HG03575 (cell line): ENCODE measurements around the gene PMAIP1.

ENCODE experiments used
- ATAC-seq: cut with Tn5 transposase; IDR thresholded peaks from one replicate; pipeline ENCODE4 v1.9.1; 2021; ENCODE audit not compliant: unreplicated experiment, insufficient number of reproducible peaks, low FRiP score; ENCODE audit errors: extremely low read depth

PMAIP1 gene

DNA sequence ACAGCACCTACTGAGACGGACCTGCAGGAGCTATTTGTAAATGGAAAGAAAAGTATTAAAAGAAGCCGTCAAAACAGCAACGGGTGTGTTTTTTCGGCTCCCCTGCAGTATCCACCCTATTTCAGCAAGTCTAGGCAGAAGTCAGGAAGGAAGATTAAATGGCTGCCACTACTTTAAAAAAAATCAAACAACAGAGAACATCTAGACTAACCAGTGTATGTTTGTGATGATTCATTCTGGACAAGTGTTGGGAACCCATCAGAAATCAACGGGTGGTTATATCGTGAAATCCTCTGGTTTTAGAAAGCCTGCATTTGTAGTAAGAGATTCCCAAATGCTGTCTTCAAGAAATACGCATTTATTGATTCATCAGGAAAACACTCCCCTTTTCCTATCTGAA, 9.0 kb downstream of the PMAIP1 start:
- no peak for ATAC-seq

DNA sequence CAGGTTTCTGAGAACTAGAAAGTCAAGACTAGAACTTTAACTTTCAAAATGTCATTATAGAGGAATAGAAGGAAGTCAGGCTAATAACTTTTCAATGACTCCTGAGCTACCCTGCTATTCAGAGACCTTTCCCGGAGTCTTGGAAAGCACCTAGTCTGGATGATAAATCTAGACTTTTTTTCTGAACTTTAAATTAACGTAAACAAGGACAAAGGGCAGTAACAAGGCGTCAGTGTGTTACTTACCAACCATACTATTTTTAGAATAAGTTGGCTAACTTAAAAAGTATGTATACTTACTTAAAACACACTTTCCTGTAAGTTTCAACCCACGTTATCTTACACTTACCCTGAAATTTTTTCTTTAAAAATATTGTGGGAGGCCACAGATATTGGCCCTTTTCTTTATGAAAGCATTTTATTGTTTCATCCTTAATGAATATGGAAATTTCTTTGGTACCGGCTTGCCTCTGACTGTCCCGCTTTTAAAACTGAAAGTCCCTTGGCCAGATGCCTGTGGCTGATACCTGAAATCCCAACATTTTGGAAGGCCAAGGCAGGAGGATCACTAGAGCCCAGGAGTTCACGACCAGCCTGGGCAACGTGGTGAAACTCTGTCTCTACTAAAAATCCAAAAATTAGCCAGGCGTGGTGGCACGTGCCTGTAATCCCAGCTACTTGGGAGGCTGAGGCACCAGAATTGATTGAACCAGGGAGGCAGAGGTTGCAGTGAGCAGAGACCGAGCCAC, 9.7 kb downstream of the PMAIP1 start:
- ATAC-seq = no peak

DNA sequence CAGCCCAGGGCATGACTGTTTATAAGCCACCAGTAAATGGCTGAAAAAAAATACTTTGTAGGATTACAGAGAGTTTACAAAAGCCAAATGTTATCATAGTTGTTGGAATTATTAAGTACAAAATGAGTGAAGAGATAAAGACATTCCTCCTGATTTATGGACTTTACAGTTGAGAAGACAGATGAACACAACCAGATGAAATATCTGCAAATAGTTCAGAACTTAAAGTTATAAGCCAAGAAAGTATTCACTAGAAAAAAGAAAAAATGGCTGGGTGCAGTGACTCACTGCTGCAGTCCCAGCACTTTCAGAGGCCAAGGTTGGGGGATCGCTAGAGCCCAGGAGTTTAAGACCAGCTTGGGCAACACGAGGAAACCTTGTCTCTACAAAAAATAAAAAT, 11.2 kb downstream of the PMAIP1 start:
- ATAC-seq = no peak

- ATAC-seq = no peak
Measured at GRCh38 chr18:59911600-59911999, 11.8 kb downstream of the PMAIP1 start.

- ATAC-seq = no peak
Measured at GRCh38 chr18:59912007-59912550, 12.3 kb downstream of the PMAIP1 start.

DNA sequence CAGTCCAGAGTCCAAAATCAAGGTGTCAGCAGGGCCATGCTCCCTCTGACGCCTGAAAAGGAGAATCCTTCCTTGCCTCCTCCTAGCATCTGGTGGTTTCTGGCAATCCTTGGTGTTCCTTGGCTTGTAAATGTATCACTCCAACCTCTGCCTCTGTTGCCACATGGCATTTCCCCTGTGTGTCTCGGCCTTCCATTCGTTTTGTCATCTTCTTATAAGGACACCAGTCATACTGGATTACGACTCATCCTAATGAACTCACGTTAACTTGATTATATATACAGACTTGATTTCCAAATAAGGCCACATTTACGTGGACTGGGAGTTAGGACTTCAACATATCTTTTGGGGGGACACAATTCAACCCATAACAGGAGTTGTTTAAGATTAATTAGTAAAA, 15.8 kb downstream of the PMAIP1 start:
- ATAC-seq = no peak

DNA sequence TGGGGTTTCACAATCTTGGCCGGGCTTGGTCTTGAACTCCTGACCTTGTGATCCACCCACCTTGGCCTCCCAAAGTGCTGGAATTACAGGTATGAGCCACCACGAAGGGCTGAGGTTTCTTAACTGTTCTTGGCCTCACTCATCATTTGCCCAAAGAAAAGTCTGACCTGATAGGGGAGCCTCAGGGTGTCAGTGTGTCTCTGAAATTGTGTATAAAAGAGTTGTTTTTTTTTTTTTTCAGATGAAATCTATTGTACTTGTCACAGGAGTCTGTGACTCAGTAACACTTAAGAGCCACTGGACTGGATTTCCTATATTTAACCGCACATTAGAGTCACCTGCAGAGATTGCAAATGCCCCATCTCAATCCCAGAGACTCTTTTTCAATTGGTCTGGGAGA, 16.9 kb downstream of the PMAIP1 start:
- ATAC-seq = no peak

GRCh38 chr18:59917422-59917821, 17.6 kb downstream of the PMAIP1 start:
- no peak for ATAC-seq

GRCh38 chr18:59918320-59918755, 18.5 kb downstream of the PMAIP1 start:
- peak; percentile 40 for ATAC-seq

GRCh38 chr18:59918997-59919396, 19.2 kb downstream of the PMAIP1 start:
- no peak for ATAC-seq

DNA sequence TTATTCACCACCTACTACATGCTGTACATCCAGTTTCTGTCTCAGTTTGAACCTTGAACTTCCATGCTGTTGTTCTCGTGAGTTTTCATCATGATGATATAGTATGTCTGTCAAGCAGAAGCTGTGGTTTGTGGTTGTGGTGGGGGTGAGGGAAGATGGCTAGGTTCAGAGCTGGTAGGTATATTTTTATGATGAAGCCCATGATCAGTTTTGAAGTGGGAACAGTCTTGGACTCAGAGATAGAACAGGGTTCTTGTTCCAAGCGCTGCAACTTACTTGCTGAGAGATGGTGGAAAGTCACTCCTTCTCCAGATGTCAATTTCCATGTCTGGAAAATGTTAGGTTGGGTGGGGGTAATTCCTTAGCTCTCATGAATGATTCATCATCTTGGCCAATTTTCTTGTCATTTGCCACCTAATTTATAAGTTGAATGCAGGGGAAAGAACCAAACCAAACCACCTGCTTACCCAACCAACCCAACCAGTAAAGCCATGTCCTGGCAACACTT, 21.6 kb downstream of the PMAIP1 start:
- no peak for ATAC-seq

- no peak for ATAC-seq
Measured at GRCh38 chr18:59923539-59924196, 23.9 kb downstream of the PMAIP1 start.

DNA sequence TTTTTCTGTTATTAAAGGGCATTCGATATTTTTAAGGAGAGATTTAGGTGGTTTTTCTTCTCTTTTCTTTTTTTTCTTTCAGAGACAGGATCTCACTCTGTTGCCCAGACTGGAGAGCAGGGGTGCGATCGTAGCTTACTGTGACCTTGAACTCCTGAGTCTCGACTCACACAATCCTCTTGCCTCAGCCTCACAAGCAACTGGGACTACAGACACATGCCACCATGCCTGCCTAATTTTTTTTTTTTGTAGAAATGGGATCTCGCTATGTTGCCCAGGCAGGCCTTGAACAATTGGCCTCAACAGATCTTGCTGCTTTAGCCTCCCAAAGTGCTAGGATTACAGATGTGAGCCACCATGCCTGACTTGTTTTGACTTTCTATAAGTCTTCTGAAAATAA, 26.3 kb downstream of the PMAIP1 start:
- ATAC-seq = no peak

DNA sequence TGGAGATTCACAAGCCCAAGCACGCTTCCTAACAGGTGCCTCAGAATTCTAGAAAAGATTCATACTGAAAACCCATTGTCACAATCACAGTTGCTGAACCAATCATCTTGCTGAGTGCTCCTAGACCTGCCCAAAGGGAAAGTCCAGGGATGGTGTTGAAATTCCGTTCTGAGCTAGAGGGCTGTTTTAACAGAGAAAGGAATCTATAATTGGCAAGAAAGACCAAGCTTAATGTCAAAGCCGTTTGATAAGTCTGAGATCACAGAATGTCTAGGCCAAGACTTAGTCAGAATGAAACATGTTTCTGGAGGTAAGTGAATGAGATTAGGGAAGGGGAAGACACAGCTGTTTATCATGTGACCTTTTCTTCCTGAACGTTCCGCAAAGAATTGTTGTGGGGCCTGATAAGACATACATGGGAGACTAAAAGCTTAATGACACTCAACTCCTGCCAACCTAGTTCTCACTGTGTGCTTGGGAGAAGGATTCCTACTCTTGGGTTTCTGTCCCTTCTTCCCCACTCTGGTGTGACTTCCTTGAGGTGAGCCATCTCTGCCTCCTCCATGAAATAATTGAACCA, 27.5 kb downstream of the PMAIP1 start:
- peak; percentile 64 for ATAC-seq

DNA sequence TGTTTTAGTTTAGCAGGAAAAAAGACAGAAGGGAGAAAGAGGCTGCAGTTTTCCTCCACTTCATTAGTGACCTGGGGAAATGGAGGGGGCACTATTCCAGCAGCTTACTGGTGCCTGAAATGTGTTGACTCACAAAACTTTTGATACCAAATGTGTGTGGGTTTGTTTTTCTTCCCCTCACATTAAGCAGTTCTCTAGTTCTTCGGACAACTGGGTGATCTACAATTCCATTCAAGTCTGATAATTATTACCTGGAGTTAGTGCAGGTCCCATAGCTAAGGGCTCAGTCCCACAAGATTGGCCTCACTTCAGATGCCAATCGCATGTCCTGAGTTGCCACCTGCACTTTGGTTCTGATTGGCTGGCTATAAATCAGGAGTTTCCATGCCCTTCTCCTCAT, 28.4 kb downstream of the PMAIP1 start:
- ATAC-seq = no peak

- no peak for ATAC-seq
Measured at GRCh38 chr18:59929621-59930295, 30.0 kb downstream of the PMAIP1 start.

GRCh38 chr18:59932401-59932800, 32.6 kb downstream of the PMAIP1 start:
- ATAC-seq = no peak

DNA sequence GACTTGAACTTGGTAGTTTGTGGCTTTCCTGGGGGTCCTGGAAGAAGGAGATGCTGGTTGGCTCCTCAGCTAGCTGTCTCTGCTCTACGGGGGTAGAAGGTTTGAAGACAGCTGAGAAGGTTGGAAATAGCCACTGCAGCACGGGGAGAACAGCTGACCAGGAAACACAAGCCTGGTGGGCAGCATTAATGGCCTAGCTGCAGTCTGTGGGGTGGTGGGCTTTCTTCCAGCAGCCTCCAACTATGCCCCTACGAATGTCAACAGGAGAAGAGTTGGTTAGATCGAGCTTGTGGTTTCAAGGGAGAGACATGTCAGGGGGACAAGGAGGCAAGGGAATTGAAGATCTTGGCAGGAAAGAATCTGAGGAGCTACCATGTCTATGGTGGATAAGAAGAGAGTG, 38.9 kb downstream of the PMAIP1 start:
- ATAC-seq = no peak

DNA sequence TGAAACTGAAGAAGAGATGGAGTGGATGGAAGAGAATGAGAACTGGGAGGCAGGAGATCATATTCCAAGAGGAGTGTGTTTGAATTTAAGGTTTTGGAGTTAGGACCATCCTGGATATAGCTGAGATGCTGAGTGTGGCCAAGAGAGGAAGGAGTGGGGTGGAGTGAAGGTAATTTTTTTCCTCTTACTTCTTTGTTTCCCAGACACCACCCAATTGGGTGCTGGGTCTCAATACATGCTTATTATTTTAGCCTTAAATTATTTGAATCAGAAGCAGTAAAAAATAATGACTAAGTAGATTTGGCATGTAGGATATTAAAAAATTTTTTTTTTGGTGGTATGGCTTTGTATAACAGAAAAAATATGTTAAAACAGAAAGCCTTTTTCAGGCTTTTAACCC, 39.3 kb downstream of the PMAIP1 start:
- no peak for ATAC-seq
